IMR-90 (cell line): ENCODE results near the gene PIRT. TPM values are rescaled to one million over a fixed set of nuclear protein-coding genes. Genes with fewer than 3 reads are reported as not detected.

Experiments used
- ATAC-seq: fragments of 200-7000 bp; cut with Tn5 transposase; 2 replicates; pipeline ENCODE4 v1.9.1; 2020; ENCODE audit warnings: low read depth, mild to moderate bottlenecking, moderate library complexity
- Bru-seq: library from RNA; stranded (reverse); fragments of 400-500 nt; gene quantifications from one replicate; lab custom pipeline; 2021; lab: Mats Ljungman, UMichigan
- BruChase-seq, 2 experiments: library from RNA; stranded (reverse); fragments of 400-500 nt; gene quantifications; one replicate each; lab custom pipeline; 2021; lab: Mats Ljungman, UMichigan
- BruUV-seq: library from RNA; stranded (reverse); fragments of 400-500 nt; replicated peaks from 2 replicates; lab custom pipeline; 2021; lab: Mats Ljungman, UMichigan
- CTCF ChIA-PET: fragments of 300-600 bp; formaldehyde crosslinking; extraction: SDS; loops from one replicate; lab custom pipeline; 2021; ENCODE audit warnings: antibody characterized with exemption; lab: Yijun Ruan, JAX
- POLR2A ChIA-PET: fragments of 300-600 bp; sonication (Branson Sonifier 250); formaldehyde crosslinking; loops from one replicate; lab custom pipeline; 2022; ENCODE audit warnings: antibody characterized with exemption; ENCODE audit not compliant: unreplicated experiment; lab: Charles Lee
- DNase-seq: peaks from one replicate; pipeline ENCODE4 v3.0.0; 2013
- H2AFZ ChIP-seq: replicated peaks from 2 replicates; pipeline ENCODE3; 2013; ENCODE audit warnings: low read length, mild to moderate bottlenecking; ENCODE audit not compliant: poor library complexity
- H2AK5ac ChIP-seq: 2 replicates; pipeline ENCODE4 v1.6.1; 2013; ENCODE audit warnings: low read depth, low read length, inconsistent platforms
- H2AK9ac ChIP-seq: replicated peaks from 2 replicates; pipeline ENCODE3; 2013; ENCODE audit warnings: mild to moderate bottlenecking, low read depth, low read length, moderate library complexity; ENCODE audit not compliant: poor library complexity
- H2BK120ac ChIP-seq: 2 replicates; pipeline ENCODE4 v1.6.1; 2013; ENCODE audit warnings: low read depth, low read length, inconsistent platforms
- H2BK15ac ChIP-seq: 3 replicates; pipeline ENCODE4 v1.6.1; 2013; ENCODE audit warnings: low read depth, low read length, inconsistent platforms
- H2BK20ac ChIP-seq: 2 replicates; pipeline ENCODE4 v1.6.1; 2013; ENCODE audit warnings: low read depth, mild to moderate bottlenecking, inconsistent platforms, low read length, moderate library complexity
- H2BK5ac ChIP-seq: 2 replicates; pipeline ENCODE4 v1.6.1; 2013; ENCODE audit warnings: mild to moderate bottlenecking, low read depth, low read length, inconsistent platforms; ENCODE audit not compliant: poor library complexity, severe bottlenecking
- H3K14ac ChIP-seq: replicated peaks from 2 replicates; pipeline ENCODE4 v1.6.1; 2013; ENCODE audit warnings: low read depth, low read length, inconsistent platforms
- H3K18ac ChIP-seq: 2 replicates; pipeline ENCODE4 v1.6.1; 2013; ENCODE audit warnings: low read depth, low read length, control low read depth
- H3K23ac ChIP-seq: 2 replicates; pipeline ENCODE4 v1.6.1; 2013; ENCODE audit warnings: low read depth, low read length, inconsistent platforms
- H3K27ac ChIP-seq: 2 replicates; pipeline ENCODE4 v1.5.1; 2013; ENCODE audit warnings: mild to moderate bottlenecking, control low read depth, low read length; ENCODE audit not compliant: insufficient read depth
- H3K27me3 ChIP-seq: 2 replicates; pipeline ENCODE4 v1.6.1; 2013; ENCODE audit warnings: low read length; ENCODE audit not compliant: control insufficient read depth, insufficient read depth
- H3K36me3 ChIP-seq: 2 replicates; pipeline ENCODE4 v1.6.1; 2013; ENCODE audit warnings: low read length, mixed read lengths; ENCODE audit not compliant: control insufficient read depth, insufficient read depth
- H3K4ac ChIP-seq: 2 replicates; pipeline ENCODE4 v1.6.1; 2013; ENCODE audit warnings: low read depth, low read length, inconsistent platforms
- H3K4me1 ChIP-seq: 2 replicates; pipeline ENCODE4 v1.6.1; 2013; ENCODE audit warnings: low read length, mixed read lengths; ENCODE audit not compliant: control insufficient read depth, insufficient read depth
- H3K4me2 ChIP-seq: 2 replicates; pipeline ENCODE4 v1.6.1; 2013; ENCODE audit warnings: low read depth, mild to moderate bottlenecking, control low read depth, low read length, moderate library complexity
- H3K4me3 ChIP-seq: 2 replicates; pipeline ENCODE4 v1.5.1; 2013; ENCODE audit warnings: low read depth, mild to moderate bottlenecking, control low read depth, low read length, moderate library complexity; ENCODE audit not compliant: insufficient read depth
- H3K56ac ChIP-seq: 2 replicates; pipeline ENCODE4 v1.6.1; 2013; ENCODE audit warnings: low read length, inconsistent platforms; ENCODE audit not compliant: insufficient read depth; ENCODE audit errors: extremely low read depth
- H3K79me1 ChIP-seq, 2 experiments: 2 replicates each; pipeline ENCODE4 v1.6.1; 2013; ENCODE audit warnings: low read length in 2 of 2, inconsistent platforms in 1 of 2, low read depth in 1 of 2
- H3K9ac ChIP-seq: 2 replicates; pipeline ENCODE4 v1.6.1; 2013; ENCODE audit warnings: low read depth, low read length, control low read depth
- H3K9me1 ChIP-seq: 2 replicates; pipeline ENCODE4 v1.6.1; 2013; ENCODE audit warnings: low read length, inconsistent platforms; ENCODE audit not compliant: insufficient read depth
- H3K9me3 ChIP-seq: 2 replicates; pipeline ENCODE4 v1.6.1; 2013; ENCODE audit warnings: low read length; ENCODE audit not compliant: control insufficient read depth, insufficient read depth
- H4K20me1 ChIP-seq: 2 replicates; pipeline ENCODE4 v1.6.1; 2013; ENCODE audit warnings: low read length, inconsistent platforms; ENCODE audit not compliant: insufficient read depth
- H4K5ac ChIP-seq: 2 replicates; pipeline ENCODE4 v1.6.1; 2013; ENCODE audit warnings: mild to moderate bottlenecking, low read depth, low read length, control low read depth
- H4K8ac ChIP-seq, 2 experiments: 2 replicates each; pipeline ENCODE4 v1.6.1; 2013; ENCODE audit warnings: low read depth in 2 of 2, low read length in 2 of 2, control low read depth in 1 of 2, inconsistent platforms in 1 of 2
- H4K91ac ChIP-seq: 2 replicates; pipeline ENCODE4 v1.6.1; 2013; ENCODE audit warnings: low read depth, low read length, inconsistent platforms; ENCODE audit not compliant: insufficient read depth
- BHLHE40 ChIP-seq: fragments of 150-350 bp; IDR thresholded peaks from 2 replicates; pipeline ENCODE4 v1.6.1; 2016; ENCODE audit warnings: mild to moderate bottlenecking, low read depth, low read length
- CEBPB ChIP-seq: IDR thresholded peaks from 2 replicates; pipeline ENCODE4 v1.6.1; 2012; ENCODE audit warnings: low read depth, low read length, improper control_type of control experiment
- CHD1 ChIP-seq: IDR thresholded peaks from 2 replicates; pipeline ENCODE4 v1.6.1; 2012; ENCODE audit warnings: low read depth, low read length, improper control_type of control experiment
- FOS ChIP-seq: fragments of 150-350 bp; IDR thresholded peaks from 2 replicates; pipeline ENCODE4 v1.6.1; 2016; ENCODE audit warnings: low read depth, low read length
- MAFK ChIP-seq: IDR thresholded peaks from 2 replicates; pipeline ENCODE4 v1.6.1; 2012; ENCODE audit warnings: low read depth, low read length, improper control_type of control experiment
- MAZ ChIP-seq: IDR thresholded peaks from 2 replicates; pipeline ENCODE4 v1.6.1; 2012; ENCODE audit warnings: low read depth, mild to moderate bottlenecking, low read length, improper control_type of control experiment, moderate library complexity, borderline replicate concordance
- MXI1 ChIP-seq: IDR thresholded peaks from 2 replicates; pipeline ENCODE4 v1.6.1; 2012; ENCODE audit warnings: low read depth, mild to moderate bottlenecking, low read length, moderate library complexity, borderline replicate concordance
- NFE2L2 ChIP-seq: fragments of 150-350 bp; IDR thresholded peaks from 2 replicates; pipeline ENCODE4 v1.6.1; 2016; ENCODE audit warnings: low read depth, mild to moderate bottlenecking, low read length
- POLR2A ChIP-seq: IDR thresholded peaks from 2 replicates; pipeline ENCODE4 v1.6.1; 2012; ENCODE audit warnings: mild to moderate bottlenecking, low read depth, low read length
- RAD21 ChIP-seq: IDR thresholded peaks from 2 replicates; pipeline ENCODE4 v1.6.1; 2012; ENCODE audit warnings: low read length, improper control_type of control experiment
- RCOR1 ChIP-seq: IDR thresholded peaks from 2 replicates; pipeline ENCODE4 v1.6.1; 2012; ENCODE audit warnings: mild to moderate bottlenecking, low read length, improper control_type of control experiment; ENCODE audit not compliant: insufficient replicate concordance
- RFX5 ChIP-seq: IDR thresholded peaks from 2 replicates; pipeline ENCODE4 v1.8.0; 2012; ENCODE audit warnings: low read depth, mild to moderate bottlenecking, low read length, moderate library complexity
- SMC3 ChIP-seq: fragments of 150-350 bp; IDR thresholded peaks from 2 replicates; pipeline ENCODE4 v1.6.1; 2016; ENCODE audit warnings: low read depth, mild to moderate bottlenecking, antibody characterized with exemption, low read length, moderate library complexity
- WGBS, 2 experiments: methylation state at CpG; one replicate each; pipeline versions ENCODE4 v1.1.5 to v1.1.7; 2013; ENCODE audit warnings: missing lambda C conversion rate in 2 of 2; ENCODE audit not compliant: insufficient read length in 1 of 2; ENCODE audit errors: extremely low coverage in 2 of 2; 5-methylcytosine and 5-hydroxymethylcytosine counted together
- dilution Hi-C: fragments of 300-500 bp; cut with HindIII; formaldehyde crosslinking; loops from one replicate; pipeline ENCODE4 v1.14.3; 2018; ENCODE audit warnings: low sequenced_read_pairs; ENCODE audit not compliant: unreplicated experiment
- in situ Hi-C: fragments of 300-500 bp; cut with MboI; formaldehyde crosslinking; loops from 3 replicates; pipeline ENCODE4 v1.14.3; 2019; ENCODE audit warnings: low sequenced_read_pairs, inconsistent platforms, mixed read lengths
- intact Hi-C: fragments of 100-400 bp; cut with micrococcal nuclease; formaldehyde crosslinking; loops from 2 replicates; pipeline ENCODE4 v1.10.0; 2022
- long read RNA-seq: library from polyadenylated mRNA; unstranded; transcript quantifications from one replicate; pipeline ENCODE4 v2.0.0, GENCODE V29; 2021; ENCODE audit not compliant: unreplicated experiment
- polyA plus RNA-seq, 3 experiments: library from polyadenylated mRNA; depleted of rRNA; stranded (reverse); fragments of >200 nt; gene quantifications; 2 replicates each; pipeline ENCODE4 v1.2.3, GENCODE V29; 2012; ENCODE audit warnings: low replicate concordance in 1 of 3
- total RNA-seq: library from RNA; depleted of rRNA; stranded (reverse); fragments of >200 nt; gene quantifications from 2 replicates; pipeline ENCODE4 v1.2.3, GENCODE V29; 2012; rRNA removed
- TF ChIP-seq, protein P1 (sequence below): fragments of 150-350 bp; IDR thresholded peaks from 2 replicates; pipeline ENCODE4 v1.6.1; 2016; ENCODE audit warnings: low read depth, mild to moderate bottlenecking, low read length, moderate library complexity, borderline replicate concordance
- TF ChIP-seq, protein P2 (sequence below): conservative IDR thresholded peaks from 2 replicates; pipeline ENCODE4 v1.5.1; 2012; ENCODE audit warnings: mild to moderate bottlenecking, low read depth, low read length, improper control_type of control experiment
- TF ChIP-seq, protein P3 (sequence below): fragments of 150-350 bp; IDR thresholded peaks from 2 replicates; pipeline ENCODE4 v1.6.1; 2017; ENCODE audit warnings: mild to moderate bottlenecking, antibody characterized with exemption, low read length, low read depth

The PIRT gene
- total RNA-seq (not detected in 2 replicates), polyA plus RNA-seq (2012; rRNA removed) (not detected in 2 replicates), Bru-seq, nascent RNA (not detected), BruChase-seq, experiment 1, labeled RNA remaining after a 6-hour chase (not detected), BruChase-seq, experiment 2, labeled RNA remaining after a 2-hour chase (not detected)
- not detected in 2 replicates for polyA plus RNA-seq (2012; cell fraction: cytosol; rRNA removed)
- polyA plus RNA-seq (2012; cell fraction: nucleus; rRNA removed; ENCODE audit: low replicate concordance): not detected in 2 replicates
- long read RNA-seq: 0 reads

DNA sequence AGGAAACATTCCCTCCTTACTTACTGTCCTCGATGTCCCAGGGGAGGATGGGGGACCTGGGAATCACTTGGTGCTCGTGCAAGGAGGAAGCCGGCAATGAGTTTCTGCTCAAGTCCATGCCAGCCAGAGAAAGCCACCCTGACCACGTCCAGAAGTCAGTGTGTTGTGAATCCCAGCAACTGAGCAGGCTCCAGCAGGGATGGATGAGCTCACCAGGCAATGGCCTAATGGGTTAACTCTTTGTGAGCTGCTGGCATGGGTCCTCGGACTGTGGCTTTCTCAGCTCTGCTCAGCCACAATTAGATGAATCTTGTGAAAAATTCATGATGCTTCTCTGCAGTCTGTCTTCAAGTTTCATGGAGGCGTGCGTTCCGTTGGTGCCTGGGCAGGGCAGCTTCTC lies at the start of gene PIRT:
Gene PIRT, minus strand, starts transcription at position 167 of the 400 bp plus-strand sequence. CDS start 12,442 bp downstream, outside the sequence.
- no TSS peak for BruUV-seq

More for the DNA sequence above, at the start of gene PIRT:
- no peaks in the 10 kb centered on the region for H3K9me3 ChIP-seq
- dilution Hi-C loops: no loop called here
- H2BK5ac ChIP-seq: no peak within 1 kb of the TSS
- H3K18ac ChIP-seq: no peak within 1 kb of the TSS
- DNase-seq: no peak
- H3K4ac ChIP-seq: no peak within 1 kb of the TSS
- H4K5ac ChIP-seq: no peak within 1 kb of the TSS
- no peak within 1 kb of the TSS for H2AK9ac ChIP-seq
- no peak within 1 kb of the TSS for H2BK120ac ChIP-seq
- no peaks in the 10 kb centered on the region for H3K4me1 ChIP-seq
- no peak within 1 kb of the TSS for H3K23ac ChIP-seq
- H4K91ac ChIP-seq: no peak within 1 kb of the TSS
- ChIA-PET CTCF (no interaction called here), POLR2A (no interaction called here)
- H3K9ac ChIP-seq: no peak within 1 kb of the TSS
- intact Hi-C loops: no loop called here
- no peaks in the 10 kb centered on the region for H3K36me3 ChIP-seq
- H3K56ac ChIP-seq: no peak within 1 kb of the TSS
- no peak within 1 kb of the TSS for H3K27ac ChIP-seq
- H3K4me3 ChIP-seq: no peak within 1 kb of the TSS
- no peak within 1 kb of the TSS for H3K4me2 ChIP-seq
- no peak within 1 kb of the TSS for H2BK20ac ChIP-seq
- H4K8ac ChIP-seq: no peak within 1 kb of the TSS
- no peaks in the 10 kb centered on the region for H3K9me1 ChIP-seq
- TF ChIP-seq RFX5: no peak
- no peak for TF ChIP-seq MAZ
- TF ChIP-seq RAD21: no peak
- TF ChIP-seq MXI1: no peak
- TF ChIP-seq BHLHE40: no peak
- no peak for TF ChIP-seq MAFK
- TF ChIP-seq CHD1: no peak
- no peak for TF ChIP-seq NFE2L2
- TF ChIP-seq FOS: no peak
- TF ChIP-seq, protein P1, sequence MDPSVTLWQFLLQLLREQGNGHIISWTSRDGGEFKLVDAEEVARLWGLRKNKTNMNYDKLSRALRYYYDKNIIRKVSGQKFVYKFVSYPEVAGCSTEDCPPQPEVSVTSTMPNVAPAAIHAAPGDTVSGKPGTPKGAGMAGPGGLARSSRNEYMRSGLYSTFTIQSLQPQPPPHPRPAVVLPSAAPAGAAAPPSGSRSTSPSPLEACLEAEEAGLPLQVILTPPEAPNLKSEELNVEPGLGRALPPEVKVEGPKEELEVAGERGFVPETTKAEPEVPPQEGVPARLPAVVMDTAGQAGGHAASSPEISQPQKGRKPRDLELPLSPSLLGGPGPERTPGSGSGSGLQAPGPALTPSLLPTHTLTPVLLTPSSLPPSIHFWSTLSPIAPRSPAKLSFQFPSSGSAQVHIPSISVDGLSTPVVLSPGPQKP: no peak
- TF ChIP-seq, protein P2, sequence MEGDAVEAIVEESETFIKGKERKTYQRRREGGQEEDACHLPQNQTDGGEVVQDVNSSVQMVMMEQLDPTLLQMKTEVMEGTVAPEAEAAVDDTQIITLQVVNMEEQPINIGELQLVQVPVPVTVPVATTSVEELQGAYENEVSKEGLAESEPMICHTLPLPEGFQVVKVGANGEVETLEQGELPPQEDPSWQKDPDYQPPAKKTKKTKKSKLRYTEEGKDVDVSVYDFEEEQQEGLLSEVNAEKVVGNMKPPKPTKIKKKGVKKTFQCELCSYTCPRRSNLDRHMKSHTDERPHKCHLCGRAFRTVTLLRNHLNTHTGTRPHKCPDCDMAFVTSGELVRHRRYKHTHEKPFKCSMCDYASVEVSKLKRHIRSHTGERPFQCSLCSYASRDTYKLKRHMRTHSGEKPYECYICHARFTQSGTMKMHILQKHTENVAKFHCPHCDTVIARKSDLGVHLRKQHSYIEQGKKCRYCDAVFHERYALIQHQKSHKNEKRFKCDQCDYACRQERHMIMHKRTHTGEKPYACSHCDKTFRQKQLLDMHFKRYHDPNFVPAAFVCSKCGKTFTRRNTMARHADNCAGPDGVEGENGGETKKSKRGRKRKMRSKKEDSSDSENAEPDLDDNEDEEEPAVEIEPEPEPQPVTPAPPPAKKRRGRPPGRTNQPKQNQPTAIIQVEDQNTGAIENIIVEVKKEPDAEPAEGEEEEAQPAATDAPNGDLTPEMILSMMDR: no peak
- TF ChIP-seq POLR2A: no peak
- no peak for TF ChIP-seq CEBPB
- TF ChIP-seq RCOR1: no peak
- TF ChIP-seq SMC3: no peak
- TF ChIP-seq, protein P3, sequence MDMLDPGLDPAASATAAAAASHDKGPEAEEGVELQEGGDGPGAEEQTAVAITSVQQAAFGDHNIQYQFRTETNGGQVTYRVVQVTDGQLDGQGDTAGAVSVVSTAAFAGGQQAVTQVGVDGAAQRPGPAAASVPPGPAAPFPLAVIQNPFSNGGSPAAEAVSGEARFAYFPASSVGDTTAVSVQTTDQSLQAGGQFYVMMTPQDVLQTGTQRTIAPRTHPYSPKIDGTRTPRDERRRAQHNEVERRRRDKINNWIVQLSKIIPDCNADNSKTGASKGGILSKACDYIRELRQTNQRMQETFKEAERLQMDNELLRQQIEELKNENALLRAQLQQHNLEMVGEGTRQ: no peak
- 0% methylated on average over 1 of the region's 8 CpGs; no CpG with 5 or more reads in 1 of the 2 experiments for WGBS, 2 experiments
- H3K79me1 ChIP-seq: no peaks in the 10 kb centered on the region
- no peak within 1 kb of the TSS for H3K14ac ChIP-seq
- H3K27me3 ChIP-seq: no peaks in the 10 kb centered on the region
- in situ Hi-C loops: no loop called here
- no peak within 1 kb of the TSS for H2BK15ac ChIP-seq
- H4K20me1 ChIP-seq: no peaks in the 10 kb centered on the region
- no peak within 1 kb of the TSS for H2AK5ac ChIP-seq
- no peak for ATAC-seq
- no peak within 1 kb of the TSS for H2AFZ ChIP-seq
